Fibroblast of skin of abdomen (primary cell): Measurements from ENCODE around the gene CDKN3.
"Not testable (repeated sequence)": the region's sequence is repeated elsewhere in the genome, so short reads cannot be mapped to it uniquely, and the experiment has no call there.

Source experiments
- DNase-seq: peaks from one replicate; pipeline ENCODE4 v3.0.0-alpha.2; 2013

CDKN3 gene

GRCh38 chr14:54456820-54457608, 60.2 kb downstream of the CDKN3 start:
- DNase-seq: not testable (repeated sequence)

GRCh38 chr14:54457609-54457996, 60.8 kb downstream of the CDKN3 start:
- no peak for DNase-seq

GRCh38 chr14:54458536-54458935, 61.7 kb downstream of the CDKN3 start:
- DNase-seq: not testable (repeated sequence)

- DNase-seq: no peak
Measured at GRCh38 chr14:54459106-54459505, 62.3 kb downstream of the CDKN3 start.

- no peak for DNase-seq
Measured at GRCh38 chr14:54462048-54462447, 65.2 kb downstream of the CDKN3 start.

- DNase-seq: no peak
Measured at GRCh38 chr14:54465654-54466053, 68.8 kb downstream of the CDKN3 start.

GRCh38 chr14:54467280-54467679, 70.5 kb downstream of the CDKN3 start:
- DNase-seq: no peak
